GM18519 (cell line): ENCODE results near the gene LDB3.

Experiments used
- ATAC-seq: cut with Tn5 transposase; IDR thresholded peaks from one replicate; pipeline ENCODE4 v1.9.1; 2021; ENCODE audit warnings: mild to moderate bottlenecking, moderate library complexity; ENCODE audit not compliant: unreplicated experiment, low FRiP score

Gene LDB3

GRCh38 chr10:86684331-86685097 is 16.2 kb downstream of the LDB3 start:
- no peak for ATAC-seq

GRCh38 chr10:86685416-86685815 is 17.1 kb downstream of the LDB3 start:
- ATAC-seq, result no peak

GRCh38 chr10:86685893-86686632 is 17.8 kb downstream of the LDB3 start:
- no peak for ATAC-seq

GRCh38 chr10:86686972-86687371 is 18.7 kb downstream of the LDB3 start:
- no peak for ATAC-seq

- ATAC-seq, result no peak
These were observed 19.4 kb downstream of the LDB3 start for GRCh38 chr10:86687750-86688149.

GRCh38 chr10:86688398-86688921 is 20.1 kb downstream of the LDB3 start:
- ATAC-seq, result no peak

GRCh38 chr10:86689146-86689545 is 20.8 kb downstream of the LDB3 start:
- no peak for ATAC-seq

- ATAC-seq, result no peak
These were observed 21.9 kb downstream of the LDB3 start for GRCh38 chr10:86690231-86690630.

- ATAC-seq, result no peak
These were observed 22.4 kb downstream of the LDB3 start for GRCh38 chr10:86690657-86691084.

- no peak for ATAC-seq
These were observed 23.2 kb downstream of the LDB3 start for GRCh38 chr10:86691333-86692022.

- ATAC-seq, result no peak
These were observed 23.8 kb downstream of the LDB3 start for GRCh38 chr10:86692023-86692514.

GRCh38 chr10:86692664-86693063 is 24.4 kb downstream of the LDB3 start:
- ATAC-seq, result no peak

GRCh38 chr10:86693275-86693674 is 25.0 kb downstream of the LDB3 start:
- no peak for ATAC-seq

GRCh38 chr10:86693721-86694369 is 25.5 kb downstream of the LDB3 start:
- ATAC-seq, result no peak

GRCh38 chr10:86698207-86698940 is 30.1 kb downstream of the LDB3 start:
- no peak for ATAC-seq

- no peak for ATAC-seq
These were observed 30.8 kb downstream of the LDB3 start for GRCh38 chr10:86699125-86699524.

GRCh38 chr10:86699541-86699940 is 31.2 kb downstream of the LDB3 start:
- ATAC-seq, result no peak

- ATAC-seq, result no peak
These were observed 31.9 kb downstream of the LDB3 start for GRCh38 chr10:86699991-86700840.
